ENCODE measurements around the gene FRMPD2.
"Not testable (repeated sequence)": the region's sequence is repeated elsewhere in the genome, so short reads cannot be mapped to it uniquely, and the experiment has no call there.

- not testable (repeated sequence) for TF ChIP-seq CTCF (IDR thresholded peaks at IDR 0.05; ENCODE audit: low read depth, low read length, poor library complexity, severe bottlenecking); EZH2phosphoT487 (IDR thresholded peaks at IDR 0.05; ENCODE audit: borderline replicate concordance, low read length)
These were observed 101.8 kb downstream of the FRMPD2 start for GRCh38 chr10:48172715-48173114.

Measured in DOHH2 (cell line).